GM08714 (cell line): ENCODE results near the gene SLC7A9.
"Not testable (repeated sequence)": the region's sequence is repeated elsewhere in the genome, so short reads cannot be mapped to it uniquely, and the experiment has no call there.

Source experiments
- H3K4me3 ChIP-seq: fragments of 200-500 bp; sonication (Bioruptor generic); 2 replicates; pipeline ENCODE4 v1.5.1; 2014; ENCODE audit warnings: mild to moderate bottlenecking, low read length, inconsistent platforms
- ZNF274 ChIP-seq: IDR thresholded peaks from 2 replicates; pipeline ENCODE4 v1.6.1; 2012; ENCODE audit warnings: mild to moderate bottlenecking, low read depth, low read length

The SLC7A9 gene

GRCh38 chr19:32876236-32876918 lies 6.8 kb upstream of the SLC7A9 start:
- no peak overlapping the region for H3K4me3 ChIP-seq
- TF ChIP-seq ZNF274, result no peak

DNA sequence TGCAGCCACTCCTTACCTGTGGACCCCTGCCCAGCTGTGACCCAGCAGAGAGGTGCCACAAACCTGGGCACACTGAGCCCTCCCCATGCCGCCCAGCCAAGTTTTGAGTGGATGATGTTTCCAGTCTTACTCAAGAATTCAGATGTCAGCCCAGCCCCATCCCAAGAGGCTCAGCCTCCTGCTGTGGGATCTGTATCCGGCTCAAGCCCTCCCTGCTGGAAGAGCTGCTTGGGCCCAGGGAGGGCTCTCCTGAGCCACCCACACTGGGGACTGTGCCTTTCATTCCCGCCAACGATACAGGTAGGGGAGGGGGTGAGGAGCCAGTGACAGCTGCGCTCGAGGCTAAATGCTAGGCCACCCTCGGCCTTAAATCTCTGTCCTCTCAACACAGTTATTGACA lies 5.9 kb upstream of the SLC7A9 start:
- H3K4me3 ChIP-seq, result no peak overlapping the region
- TF ChIP-seq ZNF274, result no peak

DNA sequence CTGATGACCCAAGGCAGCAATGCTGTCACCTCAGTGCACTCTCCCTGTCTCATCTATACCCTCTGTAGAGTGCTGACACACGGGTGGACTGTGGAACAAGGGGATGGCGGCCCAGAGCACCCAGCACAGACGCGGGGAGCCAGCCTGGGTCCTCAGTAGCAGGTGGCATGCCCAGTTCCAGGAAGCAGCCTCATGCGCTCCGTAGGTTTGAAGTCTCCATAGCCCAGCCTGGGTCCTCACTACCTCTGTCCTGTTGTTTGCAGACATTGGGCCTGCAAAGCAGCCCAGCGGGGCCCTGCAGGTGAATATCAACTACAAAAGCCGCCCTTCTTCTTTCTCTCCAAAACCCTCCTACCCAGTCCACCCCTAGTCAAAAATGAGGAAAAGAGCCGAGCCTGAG lies 5.0 kb upstream of the SLC7A9 start:
- no peak for TF ChIP-seq ZNF274
- no peak overlapping the region for H3K4me3 ChIP-seq

- no peak overlapping the region for H3K4me3 ChIP-seq
- no peak for TF ChIP-seq ZNF274
Measured at GRCh38 chr19:32873247-32873959, 3.8 kb upstream of the SLC7A9 start.

- no peak overlapping the region for H3K4me3 ChIP-seq
- no peak for TF ChIP-seq ZNF274
Measured at GRCh38 chr19:32872391-32872790, 2.8 kb upstream of the SLC7A9 start.

GRCh38 chr19:32870981-32871451 lies 1.4 kb upstream of the SLC7A9 start:
- no peak overlapping the region for H3K4me3 ChIP-seq
- no peak for TF ChIP-seq ZNF274

DNA sequence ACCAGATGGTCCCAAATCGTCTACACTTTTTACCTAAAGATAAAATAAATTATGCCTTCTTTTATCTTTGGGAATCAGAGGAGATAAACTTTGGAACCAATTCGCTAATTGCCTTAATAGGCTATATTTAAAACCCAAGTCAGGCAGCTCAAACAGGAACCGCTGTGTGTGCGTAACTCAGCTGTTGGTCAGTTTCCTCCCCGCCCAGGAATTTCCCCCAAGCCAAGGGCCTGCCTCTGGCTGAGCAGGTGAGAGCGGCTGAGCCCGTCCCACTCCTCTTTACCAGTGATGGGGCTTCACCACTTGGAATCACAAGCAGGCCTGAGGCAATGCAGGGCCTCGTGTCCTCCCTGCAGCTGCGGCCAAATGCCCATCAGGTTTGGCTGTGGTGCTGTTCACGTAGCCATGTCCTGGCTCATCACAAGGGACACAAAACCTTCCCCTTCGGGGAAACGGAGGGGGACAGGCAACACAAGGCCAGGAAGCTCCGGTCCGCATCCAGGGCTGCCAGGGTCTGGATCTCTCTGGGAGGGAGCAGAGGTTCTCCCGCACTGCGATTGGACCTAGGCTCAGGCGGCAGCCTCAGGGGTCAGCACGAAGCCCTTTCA lies 503 bp upstream of the SLC7A9 start:
- no peak overlapping the region for H3K4me3 ChIP-seq
- TF ChIP-seq ZNF274, result no peak

DNA sequence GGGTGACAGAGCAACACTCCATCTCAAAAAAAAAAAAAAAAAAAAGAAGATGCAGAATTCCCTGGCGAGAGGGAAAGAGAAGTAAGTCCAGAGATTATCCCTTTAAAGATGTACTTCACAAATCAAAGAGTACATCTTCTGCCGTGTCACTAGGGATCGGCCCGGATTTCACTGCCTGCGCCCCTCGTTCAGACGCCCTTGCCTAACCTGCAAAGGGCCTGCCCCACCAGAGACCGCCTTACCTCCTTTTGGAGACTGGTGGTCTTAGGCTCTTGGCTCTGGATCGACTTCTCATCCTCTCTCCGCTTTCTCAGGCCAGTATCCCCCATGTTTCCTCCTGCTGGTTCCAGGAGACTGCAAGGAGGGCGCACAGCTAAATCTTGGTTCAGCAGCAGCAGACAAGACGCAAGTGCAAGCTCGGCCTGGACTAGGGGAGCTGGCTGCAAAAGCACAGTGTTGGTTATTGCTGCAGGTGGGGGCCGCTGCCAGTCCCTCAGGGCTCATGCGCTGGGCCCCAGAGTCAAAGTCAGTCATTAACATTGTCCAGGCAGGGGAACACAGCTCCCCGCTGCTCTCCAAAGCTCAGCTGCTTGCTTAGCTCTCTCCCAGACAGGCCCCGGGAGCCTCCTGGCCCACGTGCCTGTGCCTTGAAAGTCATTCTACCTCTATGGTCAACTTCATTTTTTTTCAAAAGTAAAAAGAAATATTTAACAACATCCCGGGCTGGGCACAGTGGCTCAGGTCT lies 1.2 kb downstream of the SLC7A9 start:
- no peak for TF ChIP-seq ZNF274

DNA sequence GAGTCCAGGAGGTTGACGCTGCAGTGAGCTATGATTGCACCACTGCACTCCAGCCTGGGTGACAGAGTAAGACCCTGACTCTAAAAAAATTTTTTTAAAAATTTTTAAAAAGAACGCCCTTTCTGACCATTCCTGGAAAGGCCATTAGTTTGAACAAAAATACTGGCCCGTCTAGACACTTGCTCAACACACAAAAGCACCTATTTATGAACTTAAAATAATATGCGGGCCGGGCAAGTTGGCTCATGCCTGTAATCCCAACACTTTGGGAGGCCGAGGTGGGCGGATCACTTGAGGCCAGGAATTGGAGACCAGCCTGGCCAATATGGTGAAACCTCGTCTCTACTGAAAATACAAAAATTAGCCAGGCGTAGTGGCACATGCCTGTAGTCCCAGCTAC lies 2.1 kb downstream of the SLC7A9 start:
- H3K4me3 ChIP-seq, result not testable (repeated sequence)

More for the DNA sequence above, 1.2 kb downstream of the SLC7A9 start:
- no peak overlapping the region for H3K4me3 ChIP-seq

DNA sequence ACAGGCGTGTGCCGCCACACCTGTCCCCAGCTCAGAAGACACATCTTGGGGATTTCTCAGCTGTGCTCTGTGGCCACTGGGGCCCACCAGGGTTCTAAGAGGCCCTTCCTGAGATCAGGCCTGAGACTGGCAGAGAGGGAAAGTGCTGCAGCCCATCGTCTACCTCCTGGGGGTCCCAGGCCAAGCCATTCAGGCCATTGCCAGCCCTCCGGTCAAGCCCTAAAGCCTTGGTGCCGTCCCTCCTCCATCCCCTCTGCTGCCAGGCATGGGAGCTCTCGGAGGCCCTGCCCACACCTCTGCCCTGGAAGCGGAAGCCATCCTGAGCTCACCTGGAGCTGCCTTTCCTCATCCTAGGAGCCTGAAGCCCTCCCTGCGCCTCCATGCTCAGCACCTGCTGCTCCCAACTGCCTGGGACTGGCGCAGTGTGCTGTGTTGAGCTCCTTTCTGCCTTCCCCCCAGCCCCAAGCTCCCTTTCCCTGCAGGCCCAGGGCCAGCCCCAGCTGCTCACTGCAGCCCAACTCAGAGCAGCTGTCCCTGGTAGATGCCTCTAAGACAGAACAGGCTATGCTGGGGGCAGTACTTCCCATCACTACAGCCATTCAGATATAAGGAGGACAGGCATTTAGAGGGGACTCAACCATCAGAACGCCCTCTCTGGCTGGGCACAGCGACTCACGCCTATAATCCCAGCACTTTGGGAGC lies 2.9 kb downstream of the SLC7A9 start:
- no peak overlapping the region for H3K4me3 ChIP-seq
- no peak for TF ChIP-seq ZNF274

DNA sequence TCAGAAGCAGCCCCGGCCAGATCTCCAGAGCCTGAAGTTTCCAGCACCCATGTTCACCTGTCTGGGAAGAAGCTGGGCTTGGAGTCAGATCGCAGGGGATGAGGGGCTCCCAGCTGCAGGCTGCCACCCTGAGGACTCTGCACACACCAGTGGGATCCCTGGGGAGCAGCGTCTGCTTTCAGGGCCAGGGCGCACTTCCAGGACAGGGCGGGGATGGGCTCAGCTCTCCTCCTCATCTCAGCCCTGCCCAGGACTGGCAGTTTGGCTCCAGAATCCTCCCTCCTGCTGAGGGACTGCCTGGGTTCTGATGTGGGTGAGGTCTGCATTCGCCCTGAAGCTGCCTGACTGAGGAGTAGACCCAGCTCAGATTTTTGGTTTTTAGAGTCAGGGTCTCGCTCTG lies 3.5 kb downstream of the SLC7A9 start:
- TF ChIP-seq ZNF274, result no peak
- H3K4me3 ChIP-seq, result no peak overlapping the region

DNA sequence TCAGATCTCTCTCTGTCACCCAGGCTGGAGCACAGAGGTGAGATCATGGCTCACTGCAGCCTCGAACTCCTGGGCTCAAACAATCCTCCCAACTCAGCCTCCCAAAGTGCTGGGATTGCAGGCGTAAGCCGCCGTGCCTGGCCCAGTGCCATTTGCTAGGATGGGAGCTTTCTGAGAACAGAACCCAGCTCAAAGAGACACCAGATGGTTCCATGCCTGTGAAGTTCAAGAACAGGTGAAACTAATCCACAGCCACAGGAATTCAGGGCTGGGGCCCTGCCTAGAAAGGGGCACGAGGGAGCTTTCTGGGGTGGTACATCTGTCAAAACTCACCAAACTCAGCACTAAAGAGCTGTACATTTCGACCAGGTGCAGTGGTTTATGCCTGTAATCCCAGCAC lies 4.2 kb downstream of the SLC7A9 start:
- no peak overlapping the region for H3K4me3 ChIP-seq
- no peak for TF ChIP-seq ZNF274

DNA sequence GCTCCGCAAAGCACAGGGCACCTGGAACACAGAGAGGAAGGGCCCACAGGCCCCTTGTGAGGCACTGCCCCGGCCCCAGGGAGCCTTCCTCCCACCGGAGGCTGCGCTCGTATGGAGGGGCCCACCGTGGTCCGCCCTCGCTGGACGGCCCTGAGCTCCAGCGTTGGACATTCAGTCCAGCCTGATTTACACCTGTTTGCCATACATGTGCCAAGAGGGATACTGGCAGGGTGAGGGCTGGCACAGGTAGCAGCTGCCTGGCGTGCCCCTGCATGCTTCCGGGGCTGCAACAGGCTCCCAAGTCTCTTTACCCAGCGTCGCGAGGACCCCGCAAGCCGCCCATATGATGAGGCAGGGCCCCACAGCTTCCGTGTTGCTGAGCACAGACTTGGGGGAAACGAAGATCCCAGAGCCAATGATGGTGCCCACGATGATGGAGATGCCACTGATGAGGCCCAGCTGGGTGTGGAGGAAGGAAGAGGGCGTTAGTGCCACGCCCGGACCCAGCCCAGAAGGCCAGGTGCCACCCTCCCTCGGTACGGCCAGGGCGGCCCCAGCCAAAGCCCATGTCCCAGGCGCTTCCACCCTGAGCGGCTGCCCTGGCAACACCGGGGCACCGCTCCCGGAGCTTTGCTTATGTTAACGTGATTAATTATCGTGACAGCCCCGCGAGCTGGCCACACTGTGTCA lies 5.1 kb downstream of the SLC7A9 start:
- no peak overlapping the region for H3K4me3 ChIP-seq
- TF ChIP-seq ZNF274, result no peak

GRCh38 chr19:32863841-32864240 lies 5.7 kb downstream of the SLC7A9 start:
- H3K4me3 ChIP-seq, result no peak overlapping the region
- no peak for TF ChIP-seq ZNF274
